ENCODE data around the gene RAD51B.

- no peak for TF ChIP-seq YY1 (IDR thresholded peaks at IDR 0.05; ENCODE audit: extremely low read depth, insufficient replicate concordance, low read depth, low read length)
- TF ChIP-seq POLR2AphosphoS5 (IDR thresholded peaks at IDR 0.05; ENCODE audit: low read depth, low read length): no peak
These were observed 570.4 kb downstream of the RAD51B start for GRCh38 chr14:68389943-68390342.

Measured in HCT116 (cell line).